Measurements from ENCODE around the gene PPP2R2C. TPM values are rescaled to one million over a fixed set of nuclear protein-coding genes. Genes with fewer than 3 reads are reported as not detected.

The PPP2R2C gene
- total and polyA plus RNA-seq, 12 donors, result 0.14 to 10.6 (median 4.2) TPM

- Histone ChIP-seq H3K36me3 (no peaks in the 10 kb centered on the region), H3K4me1 (no peaks in the 10 kb centered on the region), H3K4me3 (no peak overlapping the region), H3K27ac (no peak overlapping the region), H3K9me3 (no peaks in the 10 kb centered on the region), H3K27me3 (peaks cover 0 to 58% (median 22%) of the 10 kb centered on the region in 7 donors)
- ATAC-seq, result no peak
- intact Hi-C loops (cut with DNase I), result no loop called here
- DNase-seq, result no peak
- TF ChIP-seq, protein P1, sequence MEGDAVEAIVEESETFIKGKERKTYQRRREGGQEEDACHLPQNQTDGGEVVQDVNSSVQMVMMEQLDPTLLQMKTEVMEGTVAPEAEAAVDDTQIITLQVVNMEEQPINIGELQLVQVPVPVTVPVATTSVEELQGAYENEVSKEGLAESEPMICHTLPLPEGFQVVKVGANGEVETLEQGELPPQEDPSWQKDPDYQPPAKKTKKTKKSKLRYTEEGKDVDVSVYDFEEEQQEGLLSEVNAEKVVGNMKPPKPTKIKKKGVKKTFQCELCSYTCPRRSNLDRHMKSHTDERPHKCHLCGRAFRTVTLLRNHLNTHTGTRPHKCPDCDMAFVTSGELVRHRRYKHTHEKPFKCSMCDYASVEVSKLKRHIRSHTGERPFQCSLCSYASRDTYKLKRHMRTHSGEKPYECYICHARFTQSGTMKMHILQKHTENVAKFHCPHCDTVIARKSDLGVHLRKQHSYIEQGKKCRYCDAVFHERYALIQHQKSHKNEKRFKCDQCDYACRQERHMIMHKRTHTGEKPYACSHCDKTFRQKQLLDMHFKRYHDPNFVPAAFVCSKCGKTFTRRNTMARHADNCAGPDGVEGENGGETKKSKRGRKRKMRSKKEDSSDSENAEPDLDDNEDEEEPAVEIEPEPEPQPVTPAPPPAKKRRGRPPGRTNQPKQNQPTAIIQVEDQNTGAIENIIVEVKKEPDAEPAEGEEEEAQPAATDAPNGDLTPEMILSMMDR (IDR thresholded peaks at IDR 0.05), result no peak
- WGBS, 2 donors, result 62 to 63% methylated on average over 8 of the region's 8 CpGs
These were observed 103.4 kb downstream of the PPP2R2C start for GRCh38 chr4:6369035-6369434.

DNA sequence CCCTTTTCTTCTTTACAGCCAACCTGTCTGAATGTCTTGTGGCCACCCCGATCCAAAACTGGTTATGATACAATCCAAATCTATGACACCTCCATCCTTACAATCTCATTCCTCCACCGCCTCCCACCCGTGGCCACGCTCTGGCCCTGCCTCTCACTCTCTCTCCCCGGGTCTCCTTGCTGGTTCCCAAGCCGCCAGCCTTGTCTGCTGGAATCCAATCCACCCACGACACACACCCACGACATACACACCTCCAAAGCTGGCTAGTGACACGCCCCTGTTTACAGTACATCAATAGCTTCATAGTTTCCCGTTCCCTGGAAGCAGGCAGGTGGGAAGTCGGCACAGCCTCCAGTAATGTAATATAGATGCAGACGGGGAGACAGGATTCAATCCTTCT is 103.8 kb downstream of the PPP2R2C start:
- no peaks in the 10 kb centered on the region for H3K9me3 ChIP-seq
- DNase-seq (no peak), ATAC-seq (no peak)
- H3K36me3 ChIP-seq, result no peaks in the 10 kb centered on the region
- no peak overlapping the region for H3K27ac ChIP-seq
- H3K4me1 ChIP-seq, result no peaks in the 10 kb centered on the region
- 64 to 67% methylated on average over 12 of the region's 12 CpGs for WGBS, 2 donors
- intact Hi-C loops (cut with DNase I), result no loop called here
- H3K27me3 ChIP-seq, result peaks cover 0 to 62% (median 22%) of the 10 kb centered on the region in 7 donors
- H3K4me3 ChIP-seq, result no peak overlapping the region
- TF ChIP-seq, protein P1 (IDR thresholded peaks at IDR 0.05), result no peak

GRCh38 chr4:6368096-6368495 is 104.3 kb downstream of the PPP2R2C start:
- Histone ChIP-seq H3K27ac (no peak overlapping the region), H3K9me3 (no peaks in the 10 kb centered on the region), H3K36me3 (no peaks in the 10 kb centered on the region), H3K27me3 (peaks cover 0 to 63% (median 22%) of the 10 kb centered on the region in 7 donors), H3K4me3 (no peak overlapping the region), H3K4me1 (no peaks in the 10 kb centered on the region)
- TF ChIP-seq, protein P1 (IDR thresholded peaks at IDR 0.05), result no peak
- WGBS, 2 donors, result 70 to 72% methylated on average over 10 of the region's 10 CpGs
- ATAC-seq (no peak), DNase-seq (no peak)
- intact Hi-C loops (cut with DNase I), result no loop called here

- ATAC-seq, result no peak
- TF ChIP-seq, protein P1 (IDR thresholded peaks at IDR 0.05), result no peak
- Histone ChIP-seq H3K4me3 (no peak overlapping the region), H3K36me3 (no peaks in the 10 kb centered on the region), H3K27ac (no peak overlapping the region), H3K4me1 (no peaks in the 10 kb centered on the region), H3K9me3 (peaks cover 0 to 3% (median 0%) of the 10 kb centered on the region in 11 donors), H3K27me3 (peaks cover 0 to 63% (median 22%) of the 10 kb centered on the region in 7 donors)
- DNase-seq, result no peak
- 14 to 16% methylated on average over 8 of the region's 8 CpGs for WGBS, 2 donors
- intact Hi-C loops (cut with DNase I), result no loop called here
These were observed 105.0 kb downstream of the PPP2R2C start for GRCh38 chr4:6367371-6367851.
